Adrenal gland (tissue), 12 donors: ENCODE measurements around the gene TRIM52. TPM values are rescaled to one million over a fixed set of nuclear protein-coding genes. Genes with fewer than 3 reads are reported as not detected.

ENCODE experiments used
- DNase-seq, 7 donors: peaks; one replicate each; pipeline ENCODE4 v3.0.0-alpha.2; 2019 to 2020
- H3K27ac ChIP-seq, 5 donors: fragments of 200-600 bp; sonication (generic) in 4 of 5; 1 replicate in 3 of 5; 2 replicates in 2 of 5; pipeline versions ENCODE4 v1.5.1 to v1.8.0; 2016 to 2020; ENCODE audit warnings: mild to moderate bottlenecking in 1 of 5
- H3K27me3 ChIP-seq: fragments of 200-600 bp; 2 replicates; pipeline ENCODE4 v1.8.0; 2021
- H3K36me3 ChIP-seq, 2 donors: fragments of 200-600 bp; replicated peaks in 1 of 2; 1 replicate in 1 of 2; 2 replicates in 1 of 2; pipeline versions ENCODE4 v1.5.1 to v1.8.0; 2018 to 2022
- H3K4me1 ChIP-seq, 2 donors: fragments of 200-600 bp; replicated peaks in 1 of 2; 1 replicate in 1 of 2; 2 replicates in 1 of 2; pipeline versions ENCODE4 v1.5.1 to v1.8.0; 2018 to 2021
- H3K4me3 ChIP-seq, 4 donors: fragments of 200-600 bp; sonication (generic) in 3 of 4; one replicate each; pipeline ENCODE4 v1.5.1; 2016 to 2018
- H3K9me3 ChIP-seq, 3 donors: fragments of 200-600 bp; sonication (generic) in 1 of 3; replicated peaks in 1 of 3; 1 replicate in 2 of 3; 2 replicates in 1 of 3; pipeline versions ENCODE4 v1.5.1 to v1.8.0; 2016 to 2021
- CTCF ChIP-seq, 6 experiments: fragments of 450-650 bp in 4 of 6; fragments of 200-600 bp in 2 of 6; sonication (generic) in 1 of 6; IDR thresholded peaks; 1 replicate in 5 of 6; 2 replicates in 1 of 6; pipeline versions ENCODE4 v1.5.1 to v1.8.0; 2016 to 2021; ENCODE audit warnings: antibody characterized with exemption in 6 of 6, mild to moderate bottlenecking in 2 of 6, moderate library complexity in 1 of 6
- POLR2A ChIP-seq, 2 donors: fragments of 450-650 bp; IDR thresholded peaks; one replicate each; pipeline ENCODE4 v1.6.1; 2017; ENCODE audit warnings: antibody characterized with exemption in 2 of 2, mild to moderate bottlenecking in 2 of 2, moderate library complexity in 1 of 2
- WGBS, 4 donors: extraction: QIAGEN DNeasy Blood & Tissue Kit in 2 of 4; methylation state at CpG; one replicate each; pipeline versions ENCODE4 v1.1.5 to v1.1.7; 2013 to 2017; 5-methylcytosine and 5-hydroxymethylcytosine counted together
- intact Hi-C, 2 donors: fragments of 100-400 bp; cut with DNase I; formaldehyde crosslinking; loops; one replicate each; pipeline versions ENCODE4 v1.14.1 to v1.15.0; 2022 to 2023
- microRNA-seq, 3 donors: library from miRNA; unstranded; fragments of <30 nt; microRNA quantifications; one replicate each; pipeline ENCODE4, GENCODE V29; 2017 to 2020
- polyA plus RNA-seq, 3 donors: library from polyadenylated mRNA; stranded (reverse); fragments of 200-250 nt in 2 of 3; fragments of 350-450 nt in 1 of 3; fragmentation: Illumina TruSeq in 1 of 3; extraction: RNeasy Lipid Tissue Mini Kit (QIAGEN cat#74804) in 1 of 3; gene quantifications; one replicate each; pipeline ENCODE4 v1.2.3, GENCODE V29; 2013 to 2014
- small RNA-seq, 2 donors: library from RNA; depleted of rRNA; stranded (forward); fragments of <200 nt; gene quantifications; one replicate each; pipeline ENCODE3, GENCODE V24; 2016
- total RNA-seq, 9 donors: library from RNA; depleted of rRNA in 4 of 9; stranded (reverse); fragments of >200 nt in 4 of 9; fragments of 120-200 nt in 1 of 9; fragmentation: NEBNext Ultra II Directional in 1 of 9; extraction: Animal tissue kit (Norgen Biotek cat#: 25700) in 1 of 9; gene quantifications; one replicate each; pipeline versions ENCODE4 v1.1.0 to v1.2.4, GENCODE V29; 2013 to 2023
- donor health status: healthy with polysubstance abuse.
- donor health status: Bipolar disorder and iron deficiency.
- donor health status: DM: yes; HTN: yes; CAD: no.
- donor health status: DM: no; HTN: no; CAD: no.
- donor health status: DM: no; HTN: no; CAD: no.
- donor health status: DM: yes; HTN: yes; CAD: no.

Gene TRIM52
- total and polyA plus RNA-seq, 12 donors, result 7.8 to 23.9 (median 13.2) TPM

DNA sequence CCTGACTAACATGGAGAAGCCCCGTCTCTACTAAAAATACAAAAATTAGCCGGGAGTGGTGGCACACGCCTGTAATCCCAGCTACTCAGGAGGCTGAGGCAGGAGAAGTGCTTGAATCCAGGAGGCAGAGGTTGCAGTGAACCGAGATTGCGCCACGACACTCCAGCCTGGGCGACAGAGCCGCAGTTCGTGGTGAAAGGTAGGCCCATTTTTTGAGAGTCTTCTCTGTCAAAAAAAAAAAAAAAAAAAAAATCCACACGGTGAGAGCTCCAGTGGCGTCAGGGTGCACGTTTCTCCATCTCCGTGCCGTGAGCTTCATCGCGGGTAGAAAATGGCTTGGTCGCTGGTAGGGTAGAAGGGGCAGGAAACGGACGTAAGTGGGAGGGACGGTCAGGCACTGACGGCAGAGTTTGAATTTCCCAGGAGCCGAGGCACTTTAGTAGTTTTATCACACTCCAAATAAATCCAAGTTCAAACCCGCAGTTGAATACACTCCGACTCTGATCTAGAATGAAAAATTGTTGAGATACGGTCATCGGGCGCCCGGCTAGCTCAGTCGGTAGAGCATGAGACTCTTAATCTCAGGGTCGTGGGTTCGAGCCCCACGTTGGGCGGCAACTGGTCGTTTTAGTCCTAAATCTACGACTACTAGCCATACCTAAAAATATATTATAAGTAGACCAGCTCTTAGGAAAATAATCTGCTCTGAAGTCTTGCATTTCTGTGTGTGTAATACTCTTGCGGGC lies 53.6 kb downstream of the TRIM52 start:
- Histone ChIP-seq H3K4me1 (peaks cover 18 to 22% of the 10 kb centered on the region in 2 donors), H3K4me3 (peak overlapping the region in 1 of 4 donors; percentile 55), H3K9me3 (no peaks in the 10 kb centered on the region), H3K27ac (peak overlapping the region; percentile 31 to 88 (median 63)), H3K27me3 (no peaks in the 10 kb centered on the region), H3K36me3 (no peaks in the 10 kb centered on the region)
- WGBS, 4 donors, result 1 to 2% (median 1%) methylated on average over 34 to 36 of the region's 36 CpGs
- DNase-seq, result peak; percentile 66 to 90 (median 75)
- intact Hi-C loops, result no loop called here
- TF ChIP-seq POLR2A (IDR thresholded peaks at IDR 0.05) (no peak), CTCF (IDR thresholded peaks at IDR 0.05) (no peak)

GRCh38 chr5:181205761-181206649 lies 54.9 kb downstream of the TRIM52 start:
- intact Hi-C loops, result no loop called here
- Histone ChIP-seq H3K27ac (peak overlapping the region in 2 of 5 donors; percentile 84 to 88), H3K27me3 (no peaks in the 10 kb centered on the region), H3K4me3 (peak overlapping the region in 1 of 4 donors; percentile 55), H3K9me3 (no peaks in the 10 kb centered on the region), H3K4me1 (peaks cover 18 to 22% of the 10 kb centered on the region in 2 donors), H3K36me3 (no peaks in the 10 kb centered on the region)
- DNase-seq, result peak in 2 of 7 donors; percentile 28 to 59
- TF ChIP-seq POLR2A (IDR thresholded peaks at IDR 0.05) (no peak), CTCF (IDR thresholded peaks at IDR 0.05) (no peak)
- 35 to 52% (median 42%) methylated on average over 37 of the region's 37 CpGs for WGBS, 4 donors

Small RNA genes within 50 kb of the gene (microRNA-seq; reads per million reads assigned to microRNA genes)
- 0 to 1.7 (median 0.45) reads per million in 3 donors for gene MIR4638

Small RNA genes within 50 kb of the gene (small RNA-seq; reads per million reads assigned to genes)
- gene MIR4638 (0 reads per million in 2 donors), gene RNU6-705P (0 reads per million in 2 donors), gene SNORD95 (0 reads per million in 2 donors), gene SNORD96A (0 reads per million in 2 donors)

Other genes with a start within 250 kb of the TRIM52 start
- gene BTNL9, start 220.9 kb downstream of the TRIM52 start, total RNA-seq, result 10 to 100 TPM in 7 of 9 donors, 1 to 10 TPM in 2; 5.6 to 32.0 (median 14.8) TPM
- 10 to 100 TPM in 2 of 3 donors, 1 to 10 TPM in 1; 4.2 to 62.7 (median 47.9) TPM for gene BTNL9, start 220.9 kb downstream of the TRIM52 start, polyA plus RNA-seq
- gene OR2V1, start 130.0 kb downstream of the TRIM52 start, total RNA-seq, result not detected
- gene OR2V1, start 130.0 kb downstream of the TRIM52 start, polyA plus RNA-seq, result not detected
- not detected for gene OR2V2, start 113.6 kb downstream of the TRIM52 start, total RNA-seq
- gene OR2V2, start 113.6 kb downstream of the TRIM52 start, polyA plus RNA-seq, result not detected
- gene TRIM7, start 55.9 kb downstream of the TRIM52 start, total RNA-seq, result 1 to 10 TPM in 7 of 9 donors, under 1 TPM in 2; 0.55 to 6.3 (median 4.2) TPM
- 1 to 10 TPM; 2.1 to 5.3 (median 3.4) TPM for gene TRIM7, start 55.9 kb downstream of the TRIM52 start, polyA plus RNA-seq
- gene TRIM41, start 37.9 kb downstream of the TRIM52 start, total RNA-seq, result 10 to 100 TPM; 15.6 to 41.6 (median 19.6) TPM
- 10 to 100 TPM; 13.3 to 56.2 (median 28.1) TPM for gene TRIM41, start 37.9 kb downstream of the TRIM52 start, polyA plus RNA-seq
- 1,000 to 10,000 TPM; 1,373 to 3,641 (median 2,580) TPM for gene RACK1, start 17.2 kb downstream of the TRIM52 start, total RNA-seq
- gene RACK1, start 17.2 kb downstream of the TRIM52 start, polyA plus RNA-seq, result 1,000 to 10,000 TPM; 1,252 to 2,399 (median 1,718) TPM
- gene OR4F3, start 106.1 kb upstream of the TRIM52 start, total RNA-seq, result under 1 TPM in 1 of 9 donors, not detected in 8; 0.22 TPM
- gene OR4F3, start 106.1 kb upstream of the TRIM52 start, polyA plus RNA-seq, result not detected